HuH-7.5 (cell line): ENCODE data around the gene ADD2.
"Not testable (repeated sequence)": the region's sequence is repeated elsewhere in the genome, so short reads cannot be mapped to it uniquely, and the experiment has no call there.

Experiments used
- DNase-seq: peaks from one replicate; pipeline ENCODE4 v3.0.0; 2011; ENCODE audit warnings: low spot score

Gene ADD2

GRCh38 chr2:70639841-70640436 is 128.1 kb downstream of the ADD2 start:
- no peak for DNase-seq

GRCh38 chr2:70638561-70638960 is 129.4 kb downstream of the ADD2 start:
- DNase-seq = no peak

GRCh38 chr2:70633508-70633907 is 134.5 kb downstream of the ADD2 start:
- DNase-seq = no peak

GRCh38 chr2:70632966-70633365 is 135.0 kb downstream of the ADD2 start:
- DNase-seq = no peak

GRCh38 chr2:70632388-70632787 is 135.6 kb downstream of the ADD2 start:
- DNase-seq = no peak

GRCh38 chr2:70630761-70631160 is 137.2 kb downstream of the ADD2 start:
- DNase-seq = no peak

- no peak for DNase-seq
Measured at GRCh38 chr2:70627211-70627898, 140.6 kb downstream of the ADD2 start.

- DNase-seq = no peak
Measured at GRCh38 chr2:70626254-70626990, 141.6 kb downstream of the ADD2 start.

GRCh38 chr2:70621536-70621935 is 146.5 kb downstream of the ADD2 start:
- DNase-seq = not testable (repeated sequence)

- no peak for DNase-seq
Measured at GRCh38 chr2:70620020-70620419, 148.0 kb downstream of the ADD2 start.

- no peak for DNase-seq
Measured at GRCh38 chr2:70619167-70619566, 148.8 kb downstream of the ADD2 start.

- DNase-seq = peak; percentile 10
Measured at GRCh38 chr2:70616168-70616694, 151.8 kb downstream of the ADD2 start.

- no peak for DNase-seq
Measured at GRCh38 chr2:70615222-70615621, 152.8 kb downstream of the ADD2 start.

GRCh38 chr2:70613521-70613920 is 154.5 kb downstream of the ADD2 start:
- DNase-seq = no peak

- no peak for DNase-seq
Measured at GRCh38 chr2:70612574-70612973, 155.4 kb downstream of the ADD2 start.

- DNase-seq = no peak
Measured at GRCh38 chr2:70608373-70608772, 159.6 kb downstream of the ADD2 start.

GRCh38 chr2:70607121-70607561 is 160.9 kb downstream of the ADD2 start:
- DNase-seq = no peak
